NCI-H1694 (cell line): ENCODE data around the gene CCDC137.
A peak's percentile ranks its signal among the peaks of the same experiment; 100 is the strongest.

Experiments
- DNase-seq: peaks from one replicate; lab custom pipeline; 2025; lab: John Stamatoyannopoulos, UW

The CCDC137 gene

GRCh38 chr17:81701288-81702071, 34.9 kb downstream of the CCDC137 start:
- DNase-seq = no peak

- peak; percentile 90 for DNase-seq
Observed at GRCh38 chr17:81702934-81703746, 36.6 kb downstream of the CCDC137 start, which contains the start of gene MRPL12. MRPL12 (plus strand) TSS chr17:81703367; CDS start chr17:81703502, 135 bp downstream.

- DNase-seq = no peak
Observed at GRCh38 chr17:81703747-81704654, 37.5 kb downstream of the CCDC137 start.

- no peak for DNase-seq
Observed at GRCh38 chr17:81705518-81706231, 39.1 kb downstream of the CCDC137 start.

GRCh38 chr17:81706232-81706611, 39.7 kb downstream of the CCDC137 start:
- no peak for DNase-seq

GRCh38 chr17:81706757-81707624, 40.5 kb downstream of the CCDC137 start:
- DNase-seq = no peak

- DNase-seq = no peak
Observed at GRCh38 chr17:81707725-81708646, 41.4 kb downstream of the CCDC137 start.

- DNase-seq = no peak
Observed at GRCh38 chr17:81708739-81709185, 42.2 kb downstream of the CCDC137 start.

- no peak for DNase-seq
Observed at GRCh38 chr17:81710514-81711308, 44.2 kb downstream of the CCDC137 start.

- no peak for DNase-seq
Observed at GRCh38 chr17:81711814-81712467, 45.4 kb downstream of the CCDC137 start, which contains the start of gene SLC25A10. SLC25A10 (plus strand) TSS chr17:81712284; CDS start chr17:81712427, 143 bp downstream.

GRCh38 chr17:81712468-81713003, 46.0 kb downstream of the CCDC137 start:
- no peak for DNase-seq

GRCh38 chr17:81713004-81713555, 46.5 kb downstream of the CCDC137 start:
- no peak for DNase-seq

- no peak for DNase-seq
Observed at GRCh38 chr17:81713556-81714411, 47.2 kb downstream of the CCDC137 start.

GRCh38 chr17:81714412-81715106, 48.0 kb downstream of the CCDC137 start:
- DNase-seq = no peak

- no peak for DNase-seq
Observed at GRCh38 chr17:81715107-81715871, 48.8 kb downstream of the CCDC137 start.
